Stimulated activated memory B cell treated with anti-CD40 and anti-IgM and Interleukin-4, amounts not matched to agents 10 μg/mL and 1 μg/mL and 100 μg/mL, for 72 hours (primary cell): Measurements from ENCODE around the gene AMMECR1.

Experiments
- ATAC-seq: fragments of 150-1000 bp; cut with Tn5 transposase; 2 replicates; pipeline ENCODE4 v1.10.0; 2021
- H3K27ac Mint-ChIP-seq: one replicate; pipeline ENCODE4 v1.8.0; 2022; ENCODE audit warnings: mild to moderate bottlenecking, mixed read lengths
- H3K27me3 Mint-ChIP-seq: one replicate; pipeline ENCODE4 v1.8.0; 2022; ENCODE audit warnings: mixed read lengths
- H3K36me3 Mint-ChIP-seq: one replicate; pipeline ENCODE4 v1.8.0; 2022; ENCODE audit warnings: mixed read lengths
- H3K4me1 Mint-ChIP-seq: one replicate; pipeline ENCODE4 v1.8.0; 2022; ENCODE audit warnings: mixed read lengths
- H3K4me3 Mint-ChIP-seq: one replicate; pipeline ENCODE4 v1.8.0; 2022; ENCODE audit warnings: mild to moderate bottlenecking, moderate library complexity, mixed read lengths
- H3K9me3 Mint-ChIP-seq: one replicate; pipeline ENCODE4 v1.8.0; 2022; ENCODE audit warnings: mixed read lengths

AMMECR1 gene

GRCh38 chrX:110182362-110182761 lies 135.5 kb downstream of the AMMECR1 start:
- Mint-ChIP-seq H3K4me3 (no peak overlapping the region), H3K36me3 (peaks cover 20% of the 10 kb centered on the region), H3K9me3 (peaks cover 6% of the 10 kb centered on the region), H3K27ac (no peak overlapping the region), H3K4me1 (no peaks in the 10 kb centered on the region), H3K27me3 (no peaks in the 10 kb centered on the region)
- ATAC-seq, result no peak

GRCh38 chrX:110181459-110182137 lies 136.3 kb downstream of the AMMECR1 start:
- no peaks in the 10 kb centered on the region for H3K4me1 Mint-ChIP-seq
- ATAC-seq, result no peak
- H3K36me3 Mint-ChIP-seq, result peaks cover 20% of the 10 kb centered on the region
- peaks cover 6% of the 10 kb centered on the region for H3K9me3 Mint-ChIP-seq
- no peaks in the 10 kb centered on the region for H3K27me3 Mint-ChIP-seq
- no peak overlapping the region for H3K27ac Mint-ChIP-seq
- no peak overlapping the region for H3K4me3 Mint-ChIP-seq

- peaks cover 6% of the 10 kb centered on the region for H3K9me3 Mint-ChIP-seq
- H3K4me3 Mint-ChIP-seq, result no peak overlapping the region
- H3K27ac Mint-ChIP-seq, result no peak overlapping the region
- no peaks in the 10 kb centered on the region for H3K4me1 Mint-ChIP-seq
- peaks cover 20% of the 10 kb centered on the region for H3K36me3 Mint-ChIP-seq
- no peaks in the 10 kb centered on the region for H3K27me3 Mint-ChIP-seq
- no peak for ATAC-seq
Measured at GRCh38 chrX:110180928-110181310, 137.0 kb downstream of the AMMECR1 start.

- Mint-ChIP-seq H3K27me3 (no peaks in the 10 kb centered on the region), H3K4me3 (no peak overlapping the region), H3K9me3 (peaks cover 6% of the 10 kb centered on the region), H3K36me3 (peaks cover 20% of the 10 kb centered on the region), H3K4me1 (no peaks in the 10 kb centered on the region), H3K27ac (no peak overlapping the region)
- ATAC-seq, result no peak
Measured at GRCh38 chrX:110180176-110180927, 137.5 kb downstream of the AMMECR1 start.

- Mint-ChIP-seq H3K9me3 (no peaks in the 10 kb centered on the region), H3K36me3 (peaks cover 17% of the 10 kb centered on the region), H3K4me3 (no peak overlapping the region), H3K27ac (no peak overlapping the region), H3K4me1 (peaks cover 4% of the 10 kb centered on the region), H3K27me3 (no peaks in the 10 kb centered on the region)
- no peak for ATAC-seq
Measured at GRCh38 chrX:110178179-110178865, 139.6 kb downstream of the AMMECR1 start.

- Mint-ChIP-seq H3K4me3 (no peak overlapping the region), H3K36me3 (peaks cover 24% of the 10 kb centered on the region), H3K9me3 (no peaks in the 10 kb centered on the region), H3K27me3 (no peaks in the 10 kb centered on the region), H3K4me1 (peaks cover 26% of the 10 kb centered on the region), H3K27ac (no peak overlapping the region)
- no peak for ATAC-seq
Measured at GRCh38 chrX:110175696-110176095, 142.2 kb downstream of the AMMECR1 start.

GRCh38 chrX:110175146-110175545 lies 142.7 kb downstream of the AMMECR1 start:
- no peak overlapping the region for H3K27ac Mint-ChIP-seq

GRCh38 chrX:110173192-110174175 lies 144.4 kb downstream of the AMMECR1 start:
- Mint-ChIP-seq H3K27me3 (no peaks in the 10 kb centered on the region), H3K27ac (peak overlapping the region; percentile 68), H3K9me3 (no peaks in the 10 kb centered on the region), H3K36me3 (peaks cover 29% of the 10 kb centered on the region), H3K4me3 (no peak overlapping the region), H3K4me1 (peaks cover 36% of the 10 kb centered on the region)
- ATAC-seq, result no peak

More at GRCh38 chrX:110175146-110175545, 142.7 kb downstream of the AMMECR1 start:
- no peaks in the 10 kb centered on the region for H3K27me3 Mint-ChIP-seq
- H3K36me3 Mint-ChIP-seq, result peaks cover 24% of the 10 kb centered on the region
- H3K9me3 Mint-ChIP-seq, result no peaks in the 10 kb centered on the region
- no peak for ATAC-seq
- H3K4me1 Mint-ChIP-seq, result peaks cover 26% of the 10 kb centered on the region
- H3K4me3 Mint-ChIP-seq, result no peak overlapping the region

GRCh38 chrX:110172215-110172614 lies 145.7 kb downstream of the AMMECR1 start:
- Mint-ChIP-seq H3K27me3 (no peaks in the 10 kb centered on the region), H3K36me3 (peaks cover 30% of the 10 kb centered on the region), H3K27ac (peak overlapping the region; percentile 68), H3K9me3 (no peaks in the 10 kb centered on the region), H3K4me3 (no peak overlapping the region), H3K4me1 (peaks cover 36% of the 10 kb centered on the region)
- ATAC-seq, result peak; percentile 100

GRCh38 chrX:110171442-110171841 lies 146.4 kb downstream of the AMMECR1 start:
- H3K36me3 Mint-ChIP-seq, result peaks cover 30% of the 10 kb centered on the region
- no peaks in the 10 kb centered on the region for H3K27me3 Mint-ChIP-seq
- no peaks in the 10 kb centered on the region for H3K9me3 Mint-ChIP-seq
- peak overlapping the region; percentile 68 for H3K27ac Mint-ChIP-seq
- H3K4me1 Mint-ChIP-seq, result peaks cover 36% of the 10 kb centered on the region
- no peak overlapping the region for H3K4me3 Mint-ChIP-seq
- ATAC-seq, result no peak

GRCh38 chrX:110170029-110170428 lies 147.9 kb downstream of the AMMECR1 start:
- H3K4me3 Mint-ChIP-seq, result no peak overlapping the region

GRCh38 chrX:110168585-110168984 lies 149.3 kb downstream of the AMMECR1 start:
- H3K9me3 Mint-ChIP-seq, result no peaks in the 10 kb centered on the region
- H3K27me3 Mint-ChIP-seq, result no peaks in the 10 kb centered on the region
- H3K36me3 Mint-ChIP-seq, result peaks cover 28% of the 10 kb centered on the region
- H3K4me3 Mint-ChIP-seq, result no peak overlapping the region
- H3K4me1 Mint-ChIP-seq, result peaks cover 34% of the 10 kb centered on the region
- no peak for ATAC-seq
- no peak overlapping the region for H3K27ac Mint-ChIP-seq

More at GRCh38 chrX:110170029-110170428, 147.9 kb downstream of the AMMECR1 start:
- H3K36me3 Mint-ChIP-seq, result peaks cover 30% of the 10 kb centered on the region
- H3K27ac Mint-ChIP-seq, result no peak overlapping the region
- no peak for ATAC-seq
- peaks cover 36% of the 10 kb centered on the region for H3K4me1 Mint-ChIP-seq
- H3K27me3 Mint-ChIP-seq, result no peaks in the 10 kb centered on the region
- H3K9me3 Mint-ChIP-seq, result no peaks in the 10 kb centered on the region

GRCh38 chrX:110167952-110168451 lies 149.9 kb downstream of the AMMECR1 start:
- H3K4me1 Mint-ChIP-seq, result peaks cover 29% of the 10 kb centered on the region
- H3K27ac Mint-ChIP-seq, result no peak overlapping the region
- no peaks in the 10 kb centered on the region for H3K27me3 Mint-ChIP-seq
- H3K4me3 Mint-ChIP-seq, result no peak overlapping the region
- ATAC-seq, result no peak
- peaks cover 22% of the 10 kb centered on the region for H3K36me3 Mint-ChIP-seq
- H3K9me3 Mint-ChIP-seq, result no peaks in the 10 kb centered on the region

- Mint-ChIP-seq H3K27me3 (no peaks in the 10 kb centered on the region), H3K9me3 (no peaks in the 10 kb centered on the region), H3K36me3 (peaks cover 1% of the 10 kb centered on the region), H3K27ac (no peak overlapping the region), H3K4me1 (peaks cover 12% of the 10 kb centered on the region), H3K4me3 (no peak overlapping the region)
- no peak for ATAC-seq
Measured at GRCh38 chrX:110163488-110163887, 154.4 kb downstream of the AMMECR1 start.
